ENCODE measurements around the gene TNN.

The TNN gene

GRCh38 chr1:175088525-175088951 lies 20.9 kb downstream of the TNN start:
- DNase-seq (ENCODE audit: low spot score): no peak
- ChIA-PET CTCF (no interaction called here), POLR2A (ENCODE audit: low non-redundant PET) (no interaction called here)
- no peak overlapping the region for H3K27ac ChIP-seq
- TF ChIP-seq CTCF (conservative IDR thresholded peaks at IDR 0.05; ENCODE audit: low read depth): no peak

- CTCF ChIA-PET: interaction anchor here (0.6 kb wide), 1 partner anchor 63 kb away, joined by 3 read pairs; no protein-coding TSS in a partner anchor
- TF ChIP-seq CTCF (conservative IDR thresholded peaks at IDR 0.05; ENCODE audit: low read depth): no peak
- POLR2A ChIA-PET (ENCODE audit: low non-redundant PET): no interaction called here
Observed at GRCh38 chr1:175089136-175089718, 21.6 kb downstream of the TNN start.

GRCh38 chr1:175090780-175091179 lies 23.1 kb downstream of the TNN start:
- CTCF ChIA-PET: no interaction called here
- POLR2A ChIA-PET (ENCODE audit: low non-redundant PET): no interaction called here
- H3K27ac ChIP-seq: no peak overlapping the region
- TF ChIP-seq CTCF (conservative IDR thresholded peaks at IDR 0.05; ENCODE audit: low read depth): no peak
- no peak for DNase-seq (ENCODE audit: low spot score)

More at GRCh38 chr1:175089136-175089718, 21.6 kb downstream of the TNN start:
- H3K27ac ChIP-seq: no peak overlapping the region
- DNase-seq (ENCODE audit: low spot score): no peak

GRCh38 chr1:175094626-175095025 lies 27.0 kb downstream of the TNN start:
- H3K27ac ChIP-seq: no peak overlapping the region
- ChIA-PET CTCF (no interaction called here), POLR2A (ENCODE audit: low non-redundant PET) (no interaction called here)
- TF ChIP-seq CTCF (conservative IDR thresholded peaks at IDR 0.05; ENCODE audit: low read depth): no peak
- no peak for DNase-seq (ENCODE audit: low spot score)

GRCh38 chr1:175095069-175095468 lies 27.4 kb downstream of the TNN start:
- TF ChIP-seq CTCF (conservative IDR thresholded peaks at IDR 0.05; ENCODE audit: low read depth): no peak
- CTCF ChIA-PET: no interaction called here
- no peak overlapping the region for H3K27ac ChIP-seq
- DNase-seq (ENCODE audit: low spot score): no peak
- POLR2A ChIA-PET (ENCODE audit: low non-redundant PET): no interaction called here

GRCh38 chr1:175095978-175096607 lies 28.5 kb downstream of the TNN start:
- POLR2A ChIA-PET (ENCODE audit: low non-redundant PET): no interaction called here
- no peak overlapping the region for H3K27ac ChIP-seq
- CTCF ChIA-PET: interaction anchor here (0.6 kb wide), 1 partner anchor 1252 kb away, joined by 4 read pairs; no protein-coding TSS in a partner anchor
- TF ChIP-seq CTCF (conservative IDR thresholded peaks at IDR 0.05; ENCODE audit: low read depth): no peak
- DNase-seq (ENCODE audit: low spot score): no peak

All from RWPE1 (cell line).